Keratinocyte (primary cell): ENCODE data around the gene ADCY7.

Source experiments
- CTCF ChIP-seq, 3 experiments: IDR thresholded peaks in 1 of 3; conservative IDR thresholded peaks in 1 of 3; optimal IDR thresholded peaks in 1 of 3; 2 replicates in 2 of 3; 3 replicates in 1 of 3; pipeline versions ENCODE3 to v1.5.1; 2011; ENCODE audit warnings: low read length in 3 of 3, mild to moderate bottlenecking in 3 of 3, moderate library complexity in 2 of 3, control low read depth in 1 of 3, inconsistent platforms in 1 of 3; ENCODE audit not compliant: insufficient read depth in 2 of 3; ENCODE audit errors: extremely low read depth in 1 of 3
- EZH2 ChIP-seq: IDR thresholded peaks from one replicate; pipeline ENCODE4 v1.6.1; 2012; ENCODE audit warnings: inconsistent platforms, mild to moderate bottlenecking, low read length, moderate library complexity

- no peak for TF ChIP-seq CTCF (optimal IDR thresholded peaks at IDR 0.05 in 1 of 3, IDR thresholded peaks at IDR 0.05 in 1 of 3, conservative IDR thresholded peaks at IDR 0.05 in 1 of 3; ENCODE audit: extremely low read depth in 1 of 3, insufficient read depth in 2 of 3, low read length in 3 of 3)
- TF ChIP-seq EZH2 = no peak
These were observed 39.9 kb downstream of the ADCY7 start for GRCh38 chr16:50306287-50306686.
